ENCODE results near the gene CDK12. TPM values are rescaled to one million over a fixed set of nuclear protein-coding genes. Genes with fewer than 3 reads are reported as not detected.
"Not testable (repeated sequence)": the region's sequence is repeated elsewhere in the genome, so short reads cannot be mapped to it uniquely, and the experiment has no call there.

The CDK12 gene
- total RNA-seq, 1 experiment from 2014 or later = 51.2 TPM

GRCh38 chr17:39468610-39469009 is 7.3 kb downstream of the CDK12 start:
- H3K27me3 ChIP-seq (ENCODE audit: insufficient read depth, low read length); H3K9ac ChIP-seq (ENCODE audit: low read length); H3K4me2 ChIP-seq (ENCODE audit: low read length); H3K9me2 ChIP-seq (ENCODE audit: insufficient read depth); POLR2A ChIA-PET; CTCF ChIA-PET; BruUV-seq (replicated peaks); RAD21 ChIA-PET (ENCODE audit: low non-redundant PET in 1 of 2, low total read pairs in 2 of 2, uncharacterized antibody in 2 of 2, unreplicated experiment in 2 of 2); H2AFZ ChIP-seq (ENCODE audit: low read depth, low read length, poor library complexity, severe bottlenecking); H3K4me3 ChIP-seq (replicated peaks in 1 of 2; ENCODE audit: low read depth in 1 of 2, low read length in 2 of 2); H3K27ac ChIP-seq (ENCODE audit: low read depth, low read length); H4K20me1 ChIP-seq (ENCODE audit: insufficient read depth); H3K9me3 ChIP-seq (ENCODE audit: control insufficient read depth in 1 of 2, insufficient read depth in 1 of 2, low read depth in 1 of 2, low read length in 2 of 2); H3K4me1 ChIP-seq (ENCODE audit: control insufficient read depth in 1 of 2, insufficient read depth in 2 of 2, low read length in 2 of 2); ATAC-seq; intact Hi-C loops (cut with micrococcal nuclease); DNase-seq (ENCODE audit: low read depth, low spot score): not testable (repeated sequence)
- Histone ChIP-seq H3K79me2 (ENCODE audit: insufficient read depth, low read length) (peaks cover 91% of the 10 kb centered on the region), H3K36me3 (ENCODE audit: control insufficient read depth in 1 of 2, insufficient read depth in 2 of 2, low read length in 2 of 2) (peaks cover 17 to 18% of the 10 kb centered on the region in 2 experiments)

- no peak overlapping the region for H2AFZ ChIP-seq (ENCODE audit: low read depth, low read length, poor library complexity, severe bottlenecking)
- no peaks in the 10 kb centered on the region for H3K9me3 ChIP-seq (ENCODE audit: control insufficient read depth in 1 of 2, insufficient read depth in 1 of 2, low read depth in 1 of 2, low read length in 2 of 2)
- H3K4me2 ChIP-seq (ENCODE audit: low read length) = no peak overlapping the region
- intact Hi-C loops (cut with micrococcal nuclease) = no loop called here
- H3K27me3 ChIP-seq (ENCODE audit: insufficient read depth, low read length) = no peaks in the 10 kb centered on the region
- no peak overlapping the region for H3K9ac ChIP-seq (ENCODE audit: low read length)
- BruUV-seq (replicated peaks) = no TSS peak
- peaks cover 11 to 31% of the 10 kb centered on the region in 2 experiments; a peak in 3 of 4 replicates for H3K36me3 ChIP-seq (ENCODE audit: control insufficient read depth in 1 of 2, insufficient read depth in 2 of 2, low read length in 2 of 2)
- no peak overlapping the region for H3K4me3 ChIP-seq (replicated peaks in 1 of 2; ENCODE audit: low read depth in 1 of 2, low read length in 2 of 2)
- no peak for ATAC-seq
- H3K27ac ChIP-seq (ENCODE audit: low read depth, low read length) = no peak overlapping the region
- RAD21 ChIA-PET (ENCODE audit: low non-redundant PET in 1 of 2, low total read pairs in 2 of 2, uncharacterized antibody in 2 of 2, unreplicated experiment in 2 of 2) = no interaction called here
- H3K79me2 ChIP-seq (ENCODE audit: insufficient read depth, low read length) = peaks cover 67% of the 10 kb centered on the region
- CTCF ChIA-PET = no interaction called here
- POLR2A ChIA-PET = interaction anchor here (0.7 kb wide), 1 partner anchor 12 kb away, joined by 3 read pairs; the partner anchor contains the start of gene CDK12
- TF ChIP-seq REST (IDR thresholded peaks at IDR 0.05; ENCODE audit: low read depth) (no peak), POLR2AphosphoS5 (IDR thresholded peaks at IDR 0.05; ENCODE audit: low read depth, low read length) (no peak), CTCF (IDR thresholded peaks at IDR 0.05 in 2 of 3, conservative IDR thresholded peaks at IDR 0.05 in 1 of 3; ENCODE audit: borderline replicate concordance in 1 of 3, insufficient read depth in 1 of 3, low read depth in 2 of 3, low read length in 2 of 3) (no peak)
- H3K4me1 ChIP-seq (ENCODE audit: control insufficient read depth in 1 of 2, insufficient read depth in 2 of 2, low read length in 2 of 2) = no peaks in the 10 kb centered on the region
- DNase-seq (ENCODE audit: low read depth, low spot score) = no peak
- H4K20me1 ChIP-seq (ENCODE audit: insufficient read depth) = no peaks in the 10 kb centered on the region
- no peaks in the 10 kb centered on the region for H3K9me2 ChIP-seq (ENCODE audit: insufficient read depth)
Measured at GRCh38 chr17:39473310-39473709, 12.0 kb downstream of the CDK12 start.

GRCh38 chr17:39479631-39480030 is 18.3 kb downstream of the CDK12 start:
- H3K4me2 ChIP-seq (ENCODE audit: low read length); ATAC-seq; H3K9me2 ChIP-seq (ENCODE audit: insufficient read depth); RAD21 ChIA-PET (ENCODE audit: low non-redundant PET in 1 of 2, low total read pairs in 2 of 2, uncharacterized antibody in 2 of 2, unreplicated experiment in 2 of 2); H3K27ac ChIP-seq (ENCODE audit: low read depth, low read length); H3K4me3 ChIP-seq (replicated peaks in 1 of 2; ENCODE audit: low read depth in 1 of 2, low read length in 2 of 2); intact Hi-C loops (cut with micrococcal nuclease); POLR2A ChIA-PET; H4K20me1 ChIP-seq (ENCODE audit: insufficient read depth); CTCF ChIA-PET; H2AFZ ChIP-seq (ENCODE audit: low read depth, low read length, poor library complexity, severe bottlenecking); H3K9ac ChIP-seq (ENCODE audit: low read length); H3K4me1 ChIP-seq (ENCODE audit: control insufficient read depth in 1 of 2, insufficient read depth in 2 of 2, low read length in 2 of 2); H3K9me3 ChIP-seq (ENCODE audit: control insufficient read depth in 1 of 2, insufficient read depth in 1 of 2, low read depth in 1 of 2, low read length in 2 of 2); BruUV-seq (replicated peaks); H3K27me3 ChIP-seq (ENCODE audit: insufficient read depth, low read length); DNase-seq (ENCODE audit: low read depth, low spot score): not testable (repeated sequence)
- H3K79me2 ChIP-seq (ENCODE audit: insufficient read depth, low read length) = peaks cover 68% of the 10 kb centered on the region
- H3K36me3 ChIP-seq (ENCODE audit: control insufficient read depth in 1 of 2, insufficient read depth in 2 of 2, low read length in 2 of 2) = peaks cover 0 to 15% of the 10 kb centered on the region in 2 experiments; a peak in 2 of 4 replicates
